HEK293T (cell line): ENCODE measurements around the gene REXO4.

ENCODE experiments used
- CTCF ChIA-PET: fragments of 350-600 bp; formaldehyde crosslinking; extraction: SDS; loops from one replicate; lab custom pipeline; 2021; ENCODE audit warnings: antibody characterized with exemption, inconsistent platforms; lab: Yijun Ruan, JAX
- POLR2A ChIA-PET: fragments of 350-600 bp; formaldehyde crosslinking; extraction: SDS; loops from one replicate; lab custom pipeline; 2020; ENCODE audit warnings: antibody characterized with exemption, inconsistent platforms; lab: Yijun Ruan, JAX
- DNase-seq: peaks from one replicate; pipeline ENCODE4 v3.0.0; 2012; ENCODE audit warnings: mixed read lengths; ENCODE audit errors: extremely low spot score
- ARNT ChIP-seq: fragments of 450-650 bp; IDR thresholded peaks from 2 replicates; pipeline ENCODE4 v1.6.1; 2017; ENCODE audit warnings: mild to moderate bottlenecking
- BHLHE40 ChIP-seq: fragments of 450-650 bp; IDR thresholded peaks from 2 replicates; pipeline ENCODE4 v1.6.1; 2016; ENCODE audit warnings: mild to moderate bottlenecking, moderate library complexity, borderline replicate concordance
- CTBP1 ChIP-seq: fragments of 450-650 bp; IDR thresholded peaks from 2 replicates; pipeline ENCODE4 v1.6.1; 2016; ENCODE audit warnings: borderline replicate concordance
- ELF4 ChIP-seq: fragments of 450-650 bp; IDR thresholded peaks from 2 replicates; pipeline ENCODE4 v1.6.1; 2017; ENCODE audit warnings: antibody characterized with exemption
- FOXA1 ChIP-seq: fragments of 450-650 bp; IDR thresholded peaks from 2 replicates; pipeline ENCODE4 v1.6.1; 2016; ENCODE audit warnings: mild to moderate bottlenecking
- FOXK2 ChIP-seq: fragments of 450-650 bp; IDR thresholded peaks from 2 replicates; pipeline ENCODE4 v1.6.1; 2016; ENCODE audit warnings: mild to moderate bottlenecking
- FOXM1 ChIP-seq: fragments of 450-650 bp; IDR thresholded peaks from 2 replicates; pipeline ENCODE4 v1.6.1; 2017; ENCODE audit warnings: mild to moderate bottlenecking, borderline replicate concordance
- HDGF ChIP-seq: fragments of 450-650 bp; IDR thresholded peaks from 2 replicates; pipeline ENCODE4 v1.6.1; 2017; ENCODE audit warnings: antibody characterized with exemption, borderline replicate concordance
- L3MBTL2 ChIP-seq: fragments of 450-650 bp; conservative IDR thresholded peaks from 2 replicates; pipeline ENCODE4 v1.6.1; 2016; ENCODE audit warnings: mild to moderate bottlenecking
- LEF1 ChIP-seq: fragments of 450-650 bp; IDR thresholded peaks from 2 replicates; pipeline ENCODE4 v1.6.1; 2017; ENCODE audit warnings: mild to moderate bottlenecking, borderline replicate concordance
- NFRKB ChIP-seq: fragments of 450-650 bp; IDR thresholded peaks from 2 replicates; pipeline ENCODE4 v1.6.1; 2016; ENCODE audit warnings: mild to moderate bottlenecking, moderate library complexity
- SP1 ChIP-seq: fragments of 450-650 bp; IDR thresholded peaks from 2 replicates; pipeline ENCODE4 v1.6.1; 2017
- SUZ12 ChIP-seq: fragments of 450-650 bp; IDR thresholded peaks from 2 replicates; pipeline ENCODE4 v1.6.1; 2016; ENCODE audit warnings: mild to moderate bottlenecking
- TARDBP ChIP-seq: fragments of 450-650 bp; IDR thresholded peaks from 2 replicates; pipeline ENCODE4 v1.6.1; 2016
- ZNF384 ChIP-seq: fragments of 450-650 bp; IDR thresholded peaks from 2 replicates; pipeline ENCODE4 v1.6.1; 2016
- TF ChIP-seq, protein P1 (sequence below): fragments of 450-650 bp; IDR thresholded peaks from 2 replicates; pipeline ENCODE4 v1.6.1; 2016

Gene REXO4

GRCh38 chr9:133440874-133441273, 23.1 kb upstream of the REXO4 start:
- DNase-seq: no peak
- TF ChIP-seq SP1: no peak
- TF ChIP-seq HDGF: no peak
- no peak for TF ChIP-seq TARDBP
- TF ChIP-seq ARNT: no peak
- TF ChIP-seq CTBP1: no peak
- no peak for TF ChIP-seq L3MBTL2
- no peak for TF ChIP-seq FOXM1
- no peak for TF ChIP-seq SUZ12
- TF ChIP-seq LEF1: no peak
- TF ChIP-seq ELF4: no peak
- no peak for TF ChIP-seq ZNF384
- TF ChIP-seq FOXK2: no peak
- TF ChIP-seq NFRKB: no peak
- TF ChIP-seq, protein P1, sequence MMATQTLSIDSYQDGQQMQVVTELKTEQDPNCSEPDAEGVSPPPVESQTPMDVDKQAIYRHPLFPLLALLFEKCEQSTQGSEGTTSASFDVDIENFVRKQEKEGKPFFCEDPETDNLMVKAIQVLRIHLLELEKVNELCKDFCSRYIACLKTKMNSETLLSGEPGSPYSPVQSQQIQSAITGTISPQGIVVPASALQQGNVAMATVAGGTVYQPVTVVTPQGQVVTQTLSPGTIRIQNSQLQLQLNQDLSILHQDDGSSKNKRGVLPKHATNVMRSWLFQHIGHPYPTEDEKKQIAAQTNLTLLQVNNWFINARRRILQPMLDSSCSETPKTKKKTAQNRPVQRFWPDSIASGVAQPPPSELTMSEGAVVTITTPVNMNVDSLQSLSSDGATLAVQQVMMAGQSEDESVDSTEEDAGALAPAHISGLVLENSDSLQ: no peak
- TF ChIP-seq BHLHE40: no peak
- TF ChIP-seq FOXA1: no peak
- ChIA-PET CTCF (no interaction called here), POLR2A (interaction anchor here (1.8 kb wide), 1 partner anchor 19 kb away, joined by 4 read pairs; the partner anchor contains the start of gene CACFD1)

DNA sequence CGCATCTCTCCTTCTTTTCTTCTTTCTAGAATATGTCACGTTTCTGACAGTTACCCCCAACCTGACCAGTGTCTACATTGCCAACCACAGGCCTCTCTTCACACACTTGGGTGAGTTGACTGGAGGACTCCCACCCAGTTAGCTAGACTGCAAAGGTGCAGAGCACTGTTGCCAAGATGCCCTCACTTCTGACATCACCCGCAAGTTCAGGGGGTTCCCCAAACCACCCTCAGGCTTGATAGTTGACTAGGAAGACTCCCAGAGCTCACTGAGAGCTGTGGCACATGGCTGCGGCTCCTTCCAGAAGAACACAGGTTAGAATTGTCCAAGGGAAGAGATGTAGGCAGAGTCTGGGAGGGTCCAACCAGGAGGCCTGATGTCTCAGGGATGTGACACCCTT, 21.5 kb upstream of the REXO4 start:
- ChIA-PET CTCF (no interaction called here), POLR2A (no interaction called here)
- TF ChIP-seq SUZ12 (no peak), TARDBP (no peak), ARNT (no peak), HDGF (no peak), FOXK2 (no peak), SP1 (no peak), ELF4 (no peak), NFRKB (no peak), LEF1 (no peak), L3MBTL2 (no peak), FOXM1 (no peak), BHLHE40 (no peak), CTBP1 (no peak), FOXA1 (no peak), ZNF384 (no peak)
- TF ChIP-seq, protein P1: no peak
- no peak for DNase-seq

- TF ChIP-seq LEF1: no peak
- TF ChIP-seq SUZ12: no peak
- no peak for TF ChIP-seq HDGF
- DNase-seq: peak; percentile 39
- ChIA-PET CTCF (no interaction called here), POLR2A (no interaction called here)
These were observed 20.1 kb upstream of the REXO4 start for GRCh38 chr9:133437753-133438531.

GRCh38 chr9:133436681-133437080, 18.9 kb upstream of the REXO4 start:
- TF ChIP-seq HDGF: no peak
- no peak for TF ChIP-seq CTBP1
- TF ChIP-seq TARDBP: no peak
- TF ChIP-seq FOXM1: no peak
- no peak for TF ChIP-seq L3MBTL2
- no peak for TF ChIP-seq SP1
- TF ChIP-seq FOXA1: no peak
- TF ChIP-seq, protein P1: no peak
- no peak for TF ChIP-seq SUZ12
- no peak for TF ChIP-seq BHLHE40
- no peak for TF ChIP-seq LEF1
- no peak for TF ChIP-seq ELF4
- TF ChIP-seq FOXK2: no peak
- ChIA-PET CTCF (no interaction called here), POLR2A (no interaction called here)
- DNase-seq: no peak

GRCh38 chr9:133433351-133433843, 15.6 kb upstream of the REXO4 start:
- DNase-seq: no peak

More at GRCh38 chr9:133433351-133433843, 15.6 kb upstream of the REXO4 start:
- POLR2A ChIA-PET: no interaction called here
- CTCF ChIA-PET: no interaction called here
- TF ChIP-seq SUZ12: no peak
- TF ChIP-seq LEF1: no peak
- TF ChIP-seq FOXA1: no peak
- no peak for TF ChIP-seq ZNF384
- no peak for TF ChIP-seq BHLHE40
- no peak for TF ChIP-seq SP1
- TF ChIP-seq L3MBTL2: no peak
- no peak for TF ChIP-seq CTBP1
- TF ChIP-seq FOXM1: no peak
- TF ChIP-seq HDGF: no peak
- no peak for TF ChIP-seq ARNT
- TF ChIP-seq, protein P1: no peak
- no peak for TF ChIP-seq NFRKB
- no peak for TF ChIP-seq ELF4
- TF ChIP-seq TARDBP: no peak
- TF ChIP-seq FOXK2: no peak
